ENCODE measurements around the gene ZSCAN5A.
"Not testable (repeated sequence)": the region's sequence is repeated elsewhere in the genome, so short reads cannot be mapped to it uniquely, and the experiment has no call there.

ZSCAN5A gene, protein sequence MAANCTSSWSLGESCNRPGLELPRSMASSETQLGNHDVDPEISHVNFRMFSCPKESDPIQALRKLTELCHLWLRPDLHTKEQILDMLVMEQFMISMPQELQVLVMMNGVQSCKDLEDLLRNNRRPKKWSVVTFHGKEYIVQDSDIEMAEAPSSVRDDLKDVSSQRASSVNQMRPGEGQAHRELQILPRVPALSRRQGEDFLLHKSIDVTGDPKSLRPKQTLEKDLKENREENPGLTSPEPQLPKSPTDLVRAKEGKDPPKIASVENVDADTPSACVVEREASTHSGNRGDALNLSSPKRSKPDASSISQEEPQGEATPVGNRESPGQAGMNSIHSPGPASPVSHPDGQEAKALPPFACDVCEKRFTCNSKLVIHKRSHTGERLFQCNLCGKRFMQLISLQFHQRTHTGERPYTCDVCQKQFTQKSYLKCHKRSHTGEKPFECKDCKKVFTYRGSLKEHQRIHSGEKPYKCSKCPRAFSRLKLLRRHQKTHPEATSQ

DNA sequence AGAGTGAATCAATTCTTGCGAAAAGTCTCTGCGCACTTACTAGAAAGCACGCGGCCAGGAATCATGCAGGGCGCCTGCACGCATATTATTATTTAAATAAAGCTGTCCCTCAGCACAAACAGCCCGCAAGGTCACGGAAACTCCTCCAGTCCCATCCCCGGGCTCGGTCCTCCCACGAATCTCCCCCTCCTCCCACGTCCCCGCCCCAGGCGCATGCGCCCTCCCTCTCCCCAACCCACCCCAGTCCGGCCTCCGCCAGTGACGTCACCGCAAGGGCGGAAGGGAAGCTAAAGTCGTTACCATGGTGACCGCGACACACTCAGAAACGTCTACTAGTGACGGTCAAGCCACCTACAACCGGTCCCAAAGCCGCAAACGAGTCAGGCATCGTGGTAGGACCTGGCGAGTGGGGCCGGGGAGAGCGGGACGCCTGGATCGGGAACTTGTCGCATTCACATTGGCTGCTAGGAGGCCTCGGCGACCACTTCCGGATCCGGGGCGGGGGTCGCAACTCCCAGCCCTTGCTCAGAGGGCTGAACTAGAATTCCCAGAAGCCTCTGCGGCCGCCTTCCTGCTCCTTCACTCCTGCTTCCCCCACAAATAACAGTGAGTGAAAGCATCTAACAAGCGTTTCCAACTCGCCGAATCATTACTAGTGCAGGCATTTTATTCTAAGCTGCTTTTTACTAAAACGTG, at the start of gene ZSCAN5A:
TSS of gene ZSCAN5A (minus strand) at position 459 of the 696 bp plus-strand sequence. CDS start 89,793 bp downstream, outside the sequence.
- in situ Hi-C loops (cut with MboI; ENCODE audit: low pct_unique_long_range_greater_than_20kb, low sequenced_read_pairs), result no loop called here
- peak; percentile 98 for DNase-seq

DNA sequence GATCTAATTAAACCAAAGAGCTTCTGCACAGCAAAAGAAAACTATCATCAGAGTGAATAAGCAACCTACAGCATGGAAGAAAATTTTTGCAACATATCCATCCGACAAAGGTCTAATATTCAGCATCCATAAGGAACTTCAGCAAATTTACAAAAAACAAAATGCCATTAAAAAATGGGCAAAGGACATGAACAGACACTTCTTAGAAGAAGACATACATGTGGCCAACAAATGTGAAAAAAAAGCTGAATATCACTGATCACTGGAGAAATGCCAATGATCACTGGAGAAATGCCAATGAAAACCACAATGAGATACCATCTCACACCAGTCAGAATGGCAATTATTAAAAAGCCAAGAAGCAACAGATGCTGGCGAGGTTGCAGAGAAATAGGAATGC, 46.2 kb upstream of the ZSCAN5A start:
- no peak for DNase-seq
- in situ Hi-C loops (cut with MboI; ENCODE audit: low pct_unique_long_range_greater_than_20kb, low sequenced_read_pairs), result no loop called here

DNA sequence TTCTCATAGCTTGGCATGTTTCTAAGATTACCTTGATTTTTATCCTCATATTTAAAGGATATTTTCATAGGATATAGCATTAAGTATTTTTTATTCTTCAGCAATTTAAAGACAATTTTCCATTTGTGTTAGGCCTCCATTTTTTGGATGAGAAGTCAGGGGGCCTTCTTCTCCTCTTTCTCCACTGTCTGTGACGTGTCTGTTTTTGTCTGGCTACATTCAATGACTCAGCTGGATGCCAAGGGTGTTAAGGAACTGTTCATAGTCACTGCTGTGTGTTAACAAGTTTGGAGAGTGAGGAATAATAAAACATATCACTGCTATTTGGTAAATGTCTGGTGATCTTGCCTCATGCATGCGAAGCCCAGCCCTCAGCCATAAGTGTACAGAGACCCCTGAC, 42.3 kb upstream of the ZSCAN5A start:
- in situ Hi-C loops (cut with MboI; ENCODE audit: low pct_unique_long_range_greater_than_20kb, low sequenced_read_pairs), result no loop called here
- no peak for DNase-seq

DNA sequence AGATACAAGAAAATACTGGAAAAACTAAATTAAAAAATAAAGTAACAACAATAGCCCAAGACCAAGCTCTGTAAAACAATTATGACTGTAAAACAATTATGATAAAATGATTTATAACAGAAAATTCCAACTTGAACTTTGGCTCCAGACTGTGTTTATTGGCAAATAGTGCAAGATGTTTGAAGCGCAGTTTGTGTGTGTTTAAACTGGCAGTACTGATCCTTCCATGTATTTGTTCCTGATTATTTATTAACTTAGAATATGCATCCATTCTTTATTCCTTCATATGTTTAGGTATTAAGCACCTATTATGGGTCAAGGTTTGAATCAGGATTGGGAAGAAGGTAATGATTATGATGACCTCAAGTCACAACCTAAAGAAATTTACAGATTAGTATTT, 40.9 kb upstream of the ZSCAN5A start:
- DNase-seq, result no peak
- in situ Hi-C loops (cut with MboI; ENCODE audit: low pct_unique_long_range_greater_than_20kb, low sequenced_read_pairs), result no loop called here

DNA sequence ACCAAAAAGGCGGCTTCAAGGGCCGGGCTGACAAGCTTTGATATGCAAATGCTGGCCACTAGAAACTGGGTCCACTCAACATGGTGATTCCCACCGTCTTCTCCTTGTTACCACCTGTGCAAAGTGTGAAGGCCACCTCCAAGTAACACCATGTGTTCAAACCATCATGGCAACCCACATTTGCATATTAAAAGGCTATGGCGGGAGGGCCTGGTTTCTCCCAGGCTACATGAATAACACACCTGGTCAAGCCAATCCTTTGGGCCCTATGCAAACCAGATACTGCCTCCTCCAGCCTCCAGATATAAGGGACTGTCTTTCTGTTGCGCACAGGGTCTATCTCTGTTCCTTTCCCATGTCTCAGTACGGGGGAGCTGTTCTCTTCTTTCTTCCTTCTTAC, 36.6 kb upstream of the ZSCAN5A start:
- in situ Hi-C loops (cut with MboI; ENCODE audit: low pct_unique_long_range_greater_than_20kb, low sequenced_read_pairs), result no loop called here
- DNase-seq, result no peak

DNA sequence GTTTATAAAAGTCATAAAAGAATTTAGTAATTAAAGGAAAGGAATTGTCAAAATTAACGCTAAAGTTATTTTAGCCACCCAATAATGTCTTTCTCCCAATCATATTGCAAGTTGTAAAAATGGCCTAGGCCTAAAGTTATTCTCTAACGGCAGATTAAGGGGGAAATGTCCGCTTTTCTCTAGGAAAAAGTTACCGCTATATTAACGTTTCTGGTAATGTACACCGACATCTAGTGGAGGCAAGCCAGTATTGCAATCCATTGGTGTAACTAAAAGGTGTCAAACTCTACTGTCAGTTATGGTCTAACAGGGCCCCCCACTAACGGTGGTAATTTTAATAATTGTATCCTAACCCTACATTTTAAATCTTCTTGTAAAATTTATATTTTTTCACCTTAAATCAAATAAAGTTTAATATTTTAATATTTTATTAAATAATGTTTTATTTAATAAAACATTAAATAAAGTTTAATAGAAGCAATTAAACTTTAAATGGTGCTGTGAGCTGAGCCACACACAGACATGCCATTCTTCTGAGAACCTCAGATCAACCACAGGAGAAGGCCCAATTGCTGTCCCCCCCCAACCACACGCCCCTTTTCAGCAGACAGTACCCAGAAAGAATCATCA, 35.9 kb upstream of the ZSCAN5A start:
- DNase-seq, result peak; percentile 49
- in situ Hi-C loops (cut with MboI; ENCODE audit: low pct_unique_long_range_greater_than_20kb, low sequenced_read_pairs), result no loop called here

DNA sequence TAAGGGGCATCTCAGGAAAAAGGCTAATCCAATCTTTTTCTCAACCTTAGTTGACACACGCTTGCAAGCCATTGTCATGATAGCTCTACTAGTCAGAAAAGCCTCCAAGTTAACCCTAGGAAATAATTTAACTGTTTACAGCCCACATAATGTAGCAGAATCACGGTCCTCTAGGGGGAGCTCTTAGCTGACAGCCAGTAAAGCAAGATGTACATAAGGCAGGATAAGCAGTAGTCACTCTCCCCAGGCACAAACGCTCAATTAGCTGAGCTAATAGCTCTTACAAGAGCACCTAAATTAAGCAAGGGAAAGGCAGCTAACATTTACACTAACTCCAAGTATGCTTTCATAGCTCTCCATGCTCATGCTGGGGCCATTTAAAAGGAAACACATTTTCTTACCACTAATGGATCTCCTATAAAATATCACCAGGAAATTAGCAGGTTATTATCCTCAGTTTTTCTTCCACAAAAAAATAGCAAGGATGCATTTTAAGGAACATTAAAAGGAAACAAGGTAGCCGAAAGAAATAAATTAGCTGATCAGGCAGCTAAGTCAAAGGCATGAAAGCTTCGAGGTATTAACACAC, 33.7 kb upstream of the ZSCAN5A start:
- no peak for DNase-seq
- in situ Hi-C loops (cut with MboI; ENCODE audit: low pct_unique_long_range_greater_than_20kb, low sequenced_read_pairs), result no loop called here

DNA sequence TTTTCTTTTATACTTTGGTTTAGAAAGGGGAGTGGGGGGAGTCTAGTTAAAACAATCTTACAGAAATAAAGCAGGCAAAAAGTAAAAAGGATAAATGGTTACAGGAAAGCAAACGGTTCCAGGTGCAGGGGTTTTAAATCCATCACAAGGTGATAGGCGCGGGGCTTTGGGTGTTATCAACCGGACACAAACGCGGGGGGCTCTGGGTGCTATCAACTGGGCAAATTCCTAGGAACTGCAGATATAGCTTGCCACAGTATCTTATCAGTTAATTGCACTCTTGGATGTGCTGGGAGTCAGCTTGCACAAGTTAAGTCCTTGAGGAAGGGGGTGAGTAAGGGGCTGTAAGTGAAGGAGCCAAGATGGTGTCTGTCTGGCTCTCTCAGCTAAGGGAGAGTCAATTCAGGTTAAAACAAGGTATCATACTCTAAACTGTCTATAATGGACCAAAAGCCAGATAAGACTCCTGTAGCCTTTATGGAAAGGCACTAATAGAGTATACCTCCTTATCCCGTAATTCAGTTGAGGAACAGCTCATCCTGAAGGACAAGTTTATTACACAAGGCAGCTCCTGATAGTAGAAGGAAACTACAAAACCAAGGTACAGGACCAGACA, 32.6 kb upstream of the ZSCAN5A start:
- in situ Hi-C loops (cut with MboI; ENCODE audit: low pct_unique_long_range_greater_than_20kb, low sequenced_read_pairs), result no loop called here
- DNase-seq, result no peak

DNA sequence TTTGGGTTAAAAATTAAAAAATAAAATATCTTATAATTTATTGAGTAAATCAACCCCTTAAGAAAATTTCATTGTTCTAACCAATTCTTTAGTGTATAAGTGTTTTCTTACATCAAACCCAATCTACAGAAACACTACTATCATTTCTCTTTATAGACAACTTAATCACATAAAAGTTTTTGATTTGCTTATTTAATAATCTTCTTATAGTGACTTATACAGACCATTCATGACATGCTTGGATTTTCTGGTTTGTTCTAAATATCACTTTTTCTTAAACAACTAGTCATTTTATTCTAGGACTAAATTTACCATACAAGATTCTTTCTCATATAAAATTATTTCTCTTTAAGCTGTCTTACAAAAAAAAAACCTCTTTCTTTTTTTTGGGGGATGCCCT, 27.3 kb upstream of the ZSCAN5A start:
- in situ Hi-C loops (cut with MboI; ENCODE audit: low pct_unique_long_range_greater_than_20kb, low sequenced_read_pairs), result no loop called here
- DNase-seq, result no peak

DNA sequence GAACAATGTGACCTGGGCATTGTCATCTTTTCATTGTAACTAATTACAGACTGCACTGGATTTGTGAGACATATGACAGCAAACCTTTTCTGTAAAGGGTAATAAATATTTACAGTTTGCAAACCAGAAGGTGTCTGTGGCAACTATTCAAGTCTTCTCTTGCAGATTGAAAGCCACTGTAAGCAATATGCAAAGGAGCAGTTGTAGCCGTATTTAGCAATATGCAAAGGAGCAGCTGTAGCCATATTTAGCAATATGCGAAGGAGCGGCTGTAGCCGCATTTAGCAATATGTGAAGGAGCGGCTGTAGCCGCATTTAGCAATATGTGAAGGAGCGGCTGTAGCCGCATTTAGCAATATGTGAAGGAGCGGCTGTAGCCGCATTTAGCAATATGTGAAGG, 24.4 kb upstream of the ZSCAN5A start:
- DNase-seq; in situ Hi-C loops (cut with MboI; ENCODE audit: low pct_unique_long_range_greater_than_20kb, low sequenced_read_pairs): not testable (repeated sequence)

DNA sequence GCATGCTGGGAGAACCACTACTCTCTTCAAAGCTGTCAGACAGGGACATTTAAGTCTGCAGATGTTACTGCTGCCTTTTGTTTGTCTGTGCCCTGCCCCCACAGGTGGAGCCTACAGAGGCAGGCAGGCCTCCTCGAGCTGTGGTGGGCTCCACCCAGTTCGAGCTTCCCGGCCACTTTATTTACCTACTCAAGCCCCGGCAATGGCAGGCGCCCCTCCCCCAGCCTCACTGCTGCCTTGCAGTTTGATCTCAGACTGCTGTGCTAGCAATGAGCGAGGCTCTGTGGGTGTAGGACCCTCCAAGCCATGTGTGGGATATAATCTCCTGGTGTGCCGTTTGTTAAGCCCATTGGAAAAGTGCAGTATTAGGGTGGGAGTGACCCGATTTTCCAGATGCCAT, 22.4 kb upstream of the ZSCAN5A start:
- DNase-seq; in situ Hi-C loops (cut with MboI; ENCODE audit: low pct_unique_long_range_greater_than_20kb, low sequenced_read_pairs): not testable (repeated sequence)

DNA sequence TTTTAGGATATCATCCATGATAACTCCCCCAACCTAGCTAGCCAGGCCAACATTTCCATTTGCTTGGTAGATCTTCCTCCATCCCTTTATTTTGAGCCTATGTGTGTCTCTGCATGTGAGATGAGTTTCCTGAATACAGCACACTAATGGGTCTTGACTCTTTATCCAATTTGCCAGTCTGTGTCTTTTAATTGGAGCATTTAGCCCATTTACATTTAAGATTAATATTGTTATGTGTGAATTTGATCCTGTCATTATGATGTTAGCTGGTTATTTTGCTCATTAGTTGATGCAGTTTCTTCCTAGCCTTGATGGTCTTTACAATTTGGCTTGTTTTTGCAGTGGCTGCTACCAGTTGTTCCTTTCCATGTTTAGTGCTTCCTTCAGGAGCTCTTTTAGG, 20.7 kb upstream of the ZSCAN5A start:
- DNase-seq; in situ Hi-C loops (cut with MboI; ENCODE audit: low pct_unique_long_range_greater_than_20kb, low sequenced_read_pairs): not testable (repeated sequence)

DNA sequence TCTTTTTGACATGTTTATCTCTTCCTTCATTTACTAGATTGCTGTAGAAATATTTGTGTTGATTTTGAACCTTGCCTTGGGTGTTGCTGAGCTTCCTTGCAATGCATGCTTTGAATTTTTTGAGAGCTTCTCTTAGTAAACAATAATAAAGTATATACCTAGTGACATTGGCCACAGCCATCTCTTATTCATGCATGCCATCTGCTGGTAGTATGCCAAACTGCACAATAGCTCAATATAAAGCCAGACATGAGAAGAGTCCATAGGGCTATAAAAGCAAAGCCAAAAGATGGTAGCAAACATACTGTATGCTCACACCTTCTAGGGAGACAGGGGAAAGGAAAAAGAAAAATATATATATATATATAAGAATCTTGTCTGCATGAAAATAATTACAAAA, 18.9 kb upstream of the ZSCAN5A start:
- in situ Hi-C loops (cut with MboI; ENCODE audit: low pct_unique_long_range_greater_than_20kb, low sequenced_read_pairs), result no loop called here
- DNase-seq, result peak; percentile 65

DNA sequence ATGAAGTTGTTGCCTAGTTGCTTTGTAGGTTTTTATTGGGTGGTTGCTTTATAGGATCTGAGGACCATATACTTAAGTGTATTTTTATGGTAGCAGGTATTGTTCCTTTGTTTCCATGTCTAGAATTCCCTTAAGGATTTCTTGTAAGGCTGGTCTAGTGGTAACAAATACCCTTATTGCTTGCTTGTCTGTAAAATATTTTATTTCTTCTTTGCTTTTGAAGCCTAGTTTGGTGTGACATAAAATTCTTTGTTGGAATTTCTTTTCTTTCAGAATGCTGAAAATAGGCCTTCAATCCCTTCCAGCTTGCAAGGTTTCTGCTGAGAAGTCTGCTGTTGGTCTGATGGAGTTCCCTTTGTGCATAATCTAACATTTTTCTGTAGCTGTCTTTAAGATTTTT, 18.1 kb upstream of the ZSCAN5A start:
- no peak for DNase-seq
- in situ Hi-C loops (cut with MboI; ENCODE audit: low pct_unique_long_range_greater_than_20kb, low sequenced_read_pairs), result no loop called here

DNA sequence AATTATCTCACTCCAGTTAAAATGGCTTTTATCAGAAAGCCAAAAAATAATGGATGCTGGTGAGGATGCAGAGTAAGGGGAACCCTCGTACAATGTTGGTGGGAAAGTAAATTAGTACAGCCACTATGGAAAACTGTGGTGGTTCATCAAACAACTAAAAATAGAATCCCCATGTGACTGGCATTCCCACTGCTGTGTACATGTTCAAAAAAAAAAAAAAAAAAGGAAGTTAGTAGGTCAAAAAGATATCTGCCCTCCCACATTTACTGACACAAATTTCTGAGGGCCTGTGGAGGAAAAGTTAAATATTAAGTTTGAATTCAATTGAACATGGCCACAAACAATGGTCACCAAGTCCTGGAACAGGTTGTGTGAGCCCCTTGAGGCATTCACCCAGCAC, 9.8 kb upstream of the ZSCAN5A start:
- DNase-seq, result peak; percentile 64
- in situ Hi-C loops (cut with MboI; ENCODE audit: low pct_unique_long_range_greater_than_20kb, low sequenced_read_pairs), result no loop called here

DNA sequence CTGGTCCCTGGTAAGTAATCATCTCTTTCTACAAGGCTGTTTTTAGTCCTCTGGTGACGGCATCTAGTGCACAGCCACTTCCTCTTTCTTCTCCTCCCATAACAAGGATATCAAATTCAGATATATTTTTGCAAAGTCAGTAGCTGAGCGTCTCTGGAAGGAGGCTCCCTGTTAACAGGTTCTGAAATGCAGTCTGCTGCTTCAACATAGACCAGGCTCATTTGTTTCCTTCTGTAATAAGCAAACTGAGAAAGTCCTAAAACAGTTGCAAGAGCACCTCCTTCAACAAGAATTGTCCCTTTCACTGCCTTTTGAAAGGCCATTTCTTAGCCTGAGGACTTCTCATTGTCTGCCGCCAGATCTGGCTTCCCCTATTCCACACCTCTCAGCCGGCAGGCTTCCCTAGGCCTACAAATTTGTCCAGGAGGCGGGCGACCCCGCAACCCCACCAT, 7.4 kb upstream of the ZSCAN5A start:
- peak; percentile 85 for DNase-seq
- in situ Hi-C loops (cut with MboI; ENCODE audit: low pct_unique_long_range_greater_than_20kb, low sequenced_read_pairs), result no loop called here

DNA sequence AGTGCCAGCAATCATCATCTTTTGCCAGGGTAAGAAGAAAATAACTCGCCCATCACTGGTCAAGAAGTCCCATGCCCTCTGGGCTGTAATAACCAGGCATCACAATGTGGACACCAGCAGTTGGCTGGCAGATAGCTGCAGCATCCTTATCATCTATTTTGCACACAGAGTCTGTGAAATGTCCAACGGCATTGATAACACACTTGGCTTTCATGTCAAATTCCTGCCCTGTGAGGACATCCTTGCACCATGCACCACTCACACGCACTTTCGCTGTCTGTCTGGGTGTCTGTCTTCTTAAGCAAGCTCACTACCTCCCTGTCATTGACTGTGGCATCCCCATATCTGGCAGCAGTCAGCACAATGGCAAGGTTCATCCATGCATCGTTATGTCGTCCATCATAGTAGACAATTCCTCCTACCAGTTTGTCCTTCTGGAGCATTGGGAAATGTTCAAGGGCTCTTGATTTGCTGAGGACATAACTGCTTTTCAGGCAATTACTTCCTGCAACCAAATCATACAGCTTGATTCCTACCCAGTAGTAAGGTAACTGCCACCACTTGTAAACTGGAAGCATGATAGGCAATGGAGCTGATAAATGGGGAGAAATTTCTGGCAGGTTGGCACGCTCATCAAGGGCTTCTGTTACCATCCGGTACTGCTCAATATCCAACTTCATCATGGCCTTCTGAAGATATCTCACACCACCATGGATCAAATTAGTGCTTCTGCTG, 6.8 kb upstream of the ZSCAN5A start:
- in situ Hi-C loops (cut with MboI; ENCODE audit: low pct_unique_long_range_greater_than_20kb, low sequenced_read_pairs), result no loop called here
- DNase-seq, result no peak

DNA sequence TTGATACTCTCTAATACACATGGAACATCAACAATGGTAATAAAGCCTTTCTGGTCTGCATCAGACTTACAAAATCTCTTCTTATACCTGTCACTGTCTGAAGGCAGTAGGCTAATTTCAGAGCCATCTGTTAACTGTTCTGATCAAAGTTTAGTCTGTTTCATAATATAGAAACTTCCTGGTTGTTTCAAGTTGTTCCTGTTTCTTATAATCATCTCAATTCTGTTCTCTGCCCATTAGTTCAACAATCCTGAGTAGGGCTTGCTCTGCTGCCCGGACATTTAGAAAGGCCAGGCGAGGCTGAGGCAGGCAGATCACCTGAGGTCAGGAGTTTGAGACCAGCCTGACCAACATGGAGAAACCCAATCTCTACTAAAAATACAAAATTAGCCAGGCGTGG, 5.4 kb upstream of the ZSCAN5A start:
- in situ Hi-C loops (cut with MboI; ENCODE audit: low pct_unique_long_range_greater_than_20kb, low sequenced_read_pairs), result no loop called here
- no peak for DNase-seq

DNA sequence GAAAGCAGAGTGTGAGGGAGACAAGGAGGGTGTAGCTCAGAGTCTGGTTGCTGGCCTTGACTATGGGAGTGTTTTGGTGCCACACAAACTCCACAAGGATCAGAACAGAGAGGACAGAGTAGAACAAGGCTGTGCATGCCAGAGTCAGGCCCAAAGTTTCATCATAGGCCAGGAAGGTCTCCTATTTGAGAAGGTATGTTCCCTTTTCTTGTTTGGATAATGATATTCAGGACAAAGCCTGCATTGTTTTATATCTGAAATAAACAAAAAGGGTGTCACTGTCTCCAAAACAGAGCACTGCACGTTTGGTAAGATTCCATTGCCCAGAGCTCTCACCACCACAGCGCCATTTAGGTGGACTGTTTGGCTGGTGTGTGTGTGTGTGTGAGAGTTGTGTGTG, 3.1 kb upstream of the ZSCAN5A start:
- DNase-seq, result no peak
- in situ Hi-C loops (cut with MboI; ENCODE audit: low pct_unique_long_range_greater_than_20kb, low sequenced_read_pairs), result no loop called here
